ENCODE data around the gene TPO. TPM values are rescaled to one million over a fixed set of nuclear protein-coding genes. Genes with fewer than 3 reads are reported as not detected.

TPO gene
- total RNA-seq, 1 experiment from 2014 or later: not detected

DNA sequence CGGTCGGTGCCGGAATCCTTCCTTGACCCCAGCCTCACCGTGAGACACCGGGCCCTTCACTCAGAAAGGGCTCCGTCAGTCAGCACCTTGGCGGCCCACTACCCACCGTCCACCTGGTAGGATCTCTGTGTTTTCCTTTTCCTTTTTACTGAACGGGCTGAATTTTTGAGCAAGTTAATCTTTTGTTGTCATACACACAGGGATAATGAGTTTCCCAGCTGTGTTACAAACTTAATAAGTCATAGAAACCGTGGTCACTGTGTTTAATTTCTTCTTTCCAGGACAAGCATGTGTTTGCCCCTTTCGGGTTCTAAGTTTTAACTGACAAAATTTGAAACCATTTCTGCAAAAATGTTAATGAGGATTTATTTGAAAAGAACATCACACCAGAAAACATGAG is 39.0 kb upstream of the TPO start:
- Histone ChIP-seq H3K4me3 (ENCODE audit: low read depth in 2 of 2, low read length in 2 of 2) (no peak overlapping the region), H3K36me3 (ENCODE audit: control insufficient read depth, insufficient read depth, low read length) (no peaks in the 10 kb centered on the region), H3K27me3 (ENCODE audit: control insufficient read depth, insufficient read depth, low read length) (no peaks in the 10 kb centered on the region), H3K27ac (ENCODE audit: low read length) (no peak overlapping the region), H3K4me1 (ENCODE audit: control insufficient read depth, insufficient read depth, low read length) (no peaks in the 10 kb centered on the region), H3K9me3 (ENCODE audit: control insufficient read depth, insufficient read depth, low read depth, low read length) (no peaks in the 10 kb centered on the region)
- ChIA-PET CTCF (no interaction called here), POLR2A (no interaction called here)
- in situ Hi-C loops (cut with HindIII; ENCODE audit: low pct_unique_long_range_greater_than_20kb, low sequenced_read_pairs): no loop called here
- TF ChIP-seq POLR2AphosphoS5 (IDR thresholded peaks at IDR 0.05; ENCODE audit: low read depth, low read length) (no peak), SIN3A (IDR thresholded peaks at IDR 0.05; ENCODE audit: borderline replicate concordance, insufficient read depth, low read depth, low read length) (no peak), TCF7L2 (IDR thresholded peaks at IDR 0.05; ENCODE audit: low read depth, low read length) (no peak)
- TF ChIP-seq, protein P1, sequence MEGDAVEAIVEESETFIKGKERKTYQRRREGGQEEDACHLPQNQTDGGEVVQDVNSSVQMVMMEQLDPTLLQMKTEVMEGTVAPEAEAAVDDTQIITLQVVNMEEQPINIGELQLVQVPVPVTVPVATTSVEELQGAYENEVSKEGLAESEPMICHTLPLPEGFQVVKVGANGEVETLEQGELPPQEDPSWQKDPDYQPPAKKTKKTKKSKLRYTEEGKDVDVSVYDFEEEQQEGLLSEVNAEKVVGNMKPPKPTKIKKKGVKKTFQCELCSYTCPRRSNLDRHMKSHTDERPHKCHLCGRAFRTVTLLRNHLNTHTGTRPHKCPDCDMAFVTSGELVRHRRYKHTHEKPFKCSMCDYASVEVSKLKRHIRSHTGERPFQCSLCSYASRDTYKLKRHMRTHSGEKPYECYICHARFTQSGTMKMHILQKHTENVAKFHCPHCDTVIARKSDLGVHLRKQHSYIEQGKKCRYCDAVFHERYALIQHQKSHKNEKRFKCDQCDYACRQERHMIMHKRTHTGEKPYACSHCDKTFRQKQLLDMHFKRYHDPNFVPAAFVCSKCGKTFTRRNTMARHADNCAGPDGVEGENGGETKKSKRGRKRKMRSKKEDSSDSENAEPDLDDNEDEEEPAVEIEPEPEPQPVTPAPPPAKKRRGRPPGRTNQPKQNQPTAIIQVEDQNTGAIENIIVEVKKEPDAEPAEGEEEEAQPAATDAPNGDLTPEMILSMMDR (IDR thresholded peaks at IDR 0.05): no peak
- TF ChIP-seq, protein P2, sequence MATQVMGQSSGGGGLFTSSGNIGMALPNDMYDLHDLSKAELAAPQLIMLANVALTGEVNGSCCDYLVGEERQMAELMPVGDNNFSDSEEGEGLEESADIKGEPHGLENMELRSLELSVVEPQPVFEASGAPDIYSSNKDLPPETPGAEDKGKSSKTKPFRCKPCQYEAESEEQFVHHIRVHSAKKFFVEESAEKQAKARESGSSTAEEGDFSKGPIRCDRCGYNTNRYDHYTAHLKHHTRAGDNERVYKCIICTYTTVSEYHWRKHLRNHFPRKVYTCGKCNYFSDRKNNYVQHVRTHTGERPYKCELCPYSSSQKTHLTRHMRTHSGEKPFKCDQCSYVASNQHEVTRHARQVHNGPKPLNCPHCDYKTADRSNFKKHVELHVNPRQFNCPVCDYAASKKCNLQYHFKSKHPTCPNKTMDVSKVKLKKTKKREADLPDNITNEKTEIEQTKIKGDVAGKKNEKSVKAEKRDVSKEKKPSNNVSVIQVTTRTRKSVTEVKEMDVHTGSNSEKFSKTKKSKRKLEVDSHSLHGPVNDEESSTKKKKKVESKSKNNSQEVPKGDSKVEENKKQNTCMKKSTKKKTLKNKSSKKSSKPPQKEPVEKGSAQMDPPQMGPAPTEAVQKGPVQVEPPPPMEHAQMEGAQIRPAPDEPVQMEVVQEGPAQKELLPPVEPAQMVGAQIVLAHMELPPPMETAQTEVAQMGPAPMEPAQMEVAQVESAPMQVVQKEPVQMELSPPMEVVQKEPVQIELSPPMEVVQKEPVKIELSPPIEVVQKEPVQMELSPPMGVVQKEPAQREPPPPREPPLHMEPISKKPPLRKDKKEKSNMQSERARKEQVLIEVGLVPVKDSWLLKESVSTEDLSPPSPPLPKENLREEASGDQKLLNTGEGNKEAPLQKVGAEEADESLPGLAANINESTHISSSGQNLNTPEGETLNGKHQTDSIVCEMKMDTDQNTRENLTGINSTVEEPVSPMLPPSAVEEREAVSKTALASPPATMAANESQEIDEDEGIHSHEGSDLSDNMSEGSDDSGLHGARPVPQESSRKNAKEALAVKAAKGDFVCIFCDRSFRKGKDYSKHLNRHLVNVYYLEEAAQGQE (IDR thresholded peaks at IDR 0.05; ENCODE audit: insufficient read depth in 1 of 2, low read depth in 2 of 2, low read length in 1 of 2): no peak
- ATAC-seq (no peak), DNase-seq (ENCODE audit: low read depth, low spot score) (no peak)
- intact Hi-C loops (cut with micrococcal nuclease; ENCODE audit: unreplicated experiment): no loop called here
- no TSS peak for BruUV-seq (replicated peaks)

DNA sequence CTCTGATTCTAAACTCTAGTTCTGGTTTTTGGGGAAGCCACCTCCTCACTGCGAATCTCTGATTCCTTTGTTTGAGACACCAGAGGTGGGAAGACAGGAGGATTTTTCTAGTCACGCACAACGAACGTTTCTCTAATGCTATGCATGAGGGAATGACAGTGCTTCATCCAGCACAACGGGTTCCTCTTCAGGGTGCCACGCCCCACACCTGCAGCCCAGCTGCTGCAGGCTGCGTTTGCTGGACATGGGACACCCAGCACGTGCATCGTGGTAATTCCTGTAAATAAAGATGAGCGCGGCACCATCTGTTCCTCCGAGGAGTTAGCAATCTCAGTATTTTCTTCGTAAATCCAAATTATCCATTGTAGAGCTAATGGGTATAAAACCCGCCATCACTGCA is 37.5 kb upstream of the TPO start:
- no peak for TF ChIP-seq TCF7L2 (IDR thresholded peaks at IDR 0.05; ENCODE audit: low read depth, low read length)
- TF ChIP-seq, protein P2 (IDR thresholded peaks at IDR 0.05; ENCODE audit: insufficient read depth in 1 of 2, low read depth in 2 of 2, low read length in 1 of 2): no peak
- TF ChIP-seq SIN3A (IDR thresholded peaks at IDR 0.05; ENCODE audit: borderline replicate concordance, insufficient read depth, low read depth, low read length): no peak
- TF ChIP-seq POLR2AphosphoS5 (IDR thresholded peaks at IDR 0.05; ENCODE audit: low read depth, low read length): no peak
- TF ChIP-seq, protein P1 (IDR thresholded peaks at IDR 0.05): no peak
- POLR2A ChIA-PET: no interaction called here
- in situ Hi-C loops (cut with HindIII; ENCODE audit: low pct_unique_long_range_greater_than_20kb, low sequenced_read_pairs): no loop called here
- BruUV-seq (replicated peaks): no TSS peak
- DNase-seq (ENCODE audit: low read depth, low spot score) (no peak), ATAC-seq (no peak)
- Histone ChIP-seq H3K27ac (ENCODE audit: low read length) (no peak overlapping the region), H3K4me3 (ENCODE audit: low read depth in 2 of 2, low read length in 2 of 2) (no peak overlapping the region), H3K4me1 (ENCODE audit: control insufficient read depth, insufficient read depth, low read length) (no peaks in the 10 kb centered on the region), H3K9me3 (ENCODE audit: control insufficient read depth, insufficient read depth, low read depth, low read length) (no peaks in the 10 kb centered on the region), H3K27me3 (ENCODE audit: control insufficient read depth, insufficient read depth, low read length) (no peaks in the 10 kb centered on the region), H3K36me3 (ENCODE audit: control insufficient read depth, insufficient read depth, low read length) (no peaks in the 10 kb centered on the region)
- intact Hi-C loops (cut with micrococcal nuclease; ENCODE audit: unreplicated experiment): no loop called here
- CTCF ChIA-PET: no interaction called here

Measured in Panc1 (cell line).